IMR-90 (cell line): ENCODE data around the gene PITX2. TPM values are rescaled to one million over a fixed set of nuclear protein-coding genes. Genes with fewer than 3 reads are reported as not detected.

Source experiments
- ATAC-seq: fragments of 200-7000 bp; cut with Tn5 transposase; 2 replicates; pipeline ENCODE4 v1.9.1; 2020; ENCODE audit warnings: low read depth, mild to moderate bottlenecking, moderate library complexity
- BruUV-seq: library from RNA; stranded (reverse); fragments of 400-500 nt; replicated peaks from 2 replicates; lab custom pipeline; 2021; lab: Mats Ljungman, UMichigan
- CTCF ChIA-PET: fragments of 300-600 bp; formaldehyde crosslinking; extraction: SDS; loops from one replicate; lab custom pipeline; 2021; ENCODE audit warnings: antibody characterized with exemption; lab: Yijun Ruan, JAX
- POLR2A ChIA-PET: fragments of 300-600 bp; sonication (Branson Sonifier 250); formaldehyde crosslinking; loops from one replicate; lab custom pipeline; 2022; ENCODE audit warnings: antibody characterized with exemption; ENCODE audit not compliant: unreplicated experiment; lab: Charles Lee
- DNase-seq: peaks from one replicate; pipeline ENCODE4 v3.0.0; 2013
- H2AFZ ChIP-seq: replicated peaks from 2 replicates; pipeline ENCODE3; 2013; ENCODE audit warnings: low read length, mild to moderate bottlenecking; ENCODE audit not compliant: poor library complexity
- H2AK5ac ChIP-seq: 2 replicates; pipeline ENCODE4 v1.6.1; 2013; ENCODE audit warnings: low read depth, low read length, inconsistent platforms
- H2AK9ac ChIP-seq: replicated peaks from 2 replicates; pipeline ENCODE3; 2013; ENCODE audit warnings: mild to moderate bottlenecking, low read depth, low read length, moderate library complexity; ENCODE audit not compliant: poor library complexity
- H2BK120ac ChIP-seq: 2 replicates; pipeline ENCODE4 v1.6.1; 2013; ENCODE audit warnings: low read depth, low read length, inconsistent platforms
- H2BK15ac ChIP-seq: 3 replicates; pipeline ENCODE4 v1.6.1; 2013; ENCODE audit warnings: low read depth, low read length, inconsistent platforms
- H2BK20ac ChIP-seq: 2 replicates; pipeline ENCODE4 v1.6.1; 2013; ENCODE audit warnings: low read depth, mild to moderate bottlenecking, inconsistent platforms, low read length, moderate library complexity
- H2BK5ac ChIP-seq: 2 replicates; pipeline ENCODE4 v1.6.1; 2013; ENCODE audit warnings: mild to moderate bottlenecking, low read depth, low read length, inconsistent platforms; ENCODE audit not compliant: poor library complexity, severe bottlenecking
- H3K14ac ChIP-seq: replicated peaks from 2 replicates; pipeline ENCODE4 v1.6.1; 2013; ENCODE audit warnings: low read depth, low read length, inconsistent platforms
- H3K18ac ChIP-seq: 2 replicates; pipeline ENCODE4 v1.6.1; 2013; ENCODE audit warnings: low read depth, low read length, control low read depth
- H3K23ac ChIP-seq: 2 replicates; pipeline ENCODE4 v1.6.1; 2013; ENCODE audit warnings: low read depth, low read length, inconsistent platforms
- H3K27ac ChIP-seq: 2 replicates; pipeline ENCODE4 v1.5.1; 2013; ENCODE audit warnings: mild to moderate bottlenecking, control low read depth, low read length; ENCODE audit not compliant: insufficient read depth
- H3K27me3 ChIP-seq: 2 replicates; pipeline ENCODE4 v1.6.1; 2013; ENCODE audit warnings: low read length; ENCODE audit not compliant: control insufficient read depth, insufficient read depth
- H3K36me3 ChIP-seq: 2 replicates; pipeline ENCODE4 v1.6.1; 2013; ENCODE audit warnings: low read length, mixed read lengths; ENCODE audit not compliant: control insufficient read depth, insufficient read depth
- H3K4ac ChIP-seq: 2 replicates; pipeline ENCODE4 v1.6.1; 2013; ENCODE audit warnings: low read depth, low read length, inconsistent platforms
- H3K4me1 ChIP-seq: 2 replicates; pipeline ENCODE4 v1.6.1; 2013; ENCODE audit warnings: low read length, mixed read lengths; ENCODE audit not compliant: control insufficient read depth, insufficient read depth
- H3K4me2 ChIP-seq: 2 replicates; pipeline ENCODE4 v1.6.1; 2013; ENCODE audit warnings: low read depth, mild to moderate bottlenecking, control low read depth, low read length, moderate library complexity
- H3K4me3 ChIP-seq: 2 replicates; pipeline ENCODE4 v1.5.1; 2013; ENCODE audit warnings: low read depth, mild to moderate bottlenecking, control low read depth, low read length, moderate library complexity; ENCODE audit not compliant: insufficient read depth
- H3K56ac ChIP-seq: 2 replicates; pipeline ENCODE4 v1.6.1; 2013; ENCODE audit warnings: low read length, inconsistent platforms; ENCODE audit not compliant: insufficient read depth; ENCODE audit errors: extremely low read depth
- H3K79me1 ChIP-seq, 2 experiments: 2 replicates each; pipeline ENCODE4 v1.6.1; 2013; ENCODE audit warnings: low read length in 2 of 2, inconsistent platforms in 1 of 2, low read depth in 1 of 2
- H3K9ac ChIP-seq: 2 replicates; pipeline ENCODE4 v1.6.1; 2013; ENCODE audit warnings: low read depth, low read length, control low read depth
- H3K9me1 ChIP-seq: 2 replicates; pipeline ENCODE4 v1.6.1; 2013; ENCODE audit warnings: low read length, inconsistent platforms; ENCODE audit not compliant: insufficient read depth
- H3K9me3 ChIP-seq: 2 replicates; pipeline ENCODE4 v1.6.1; 2013; ENCODE audit warnings: low read length; ENCODE audit not compliant: control insufficient read depth, insufficient read depth
- H4K20me1 ChIP-seq: 2 replicates; pipeline ENCODE4 v1.6.1; 2013; ENCODE audit warnings: low read length, inconsistent platforms; ENCODE audit not compliant: insufficient read depth
- H4K5ac ChIP-seq: 2 replicates; pipeline ENCODE4 v1.6.1; 2013; ENCODE audit warnings: mild to moderate bottlenecking, low read depth, low read length, control low read depth
- H4K8ac ChIP-seq, 2 experiments: 2 replicates each; pipeline ENCODE4 v1.6.1; 2013; ENCODE audit warnings: low read depth in 2 of 2, low read length in 2 of 2, control low read depth in 1 of 2, inconsistent platforms in 1 of 2
- H4K91ac ChIP-seq: 2 replicates; pipeline ENCODE4 v1.6.1; 2013; ENCODE audit warnings: low read depth, low read length, inconsistent platforms; ENCODE audit not compliant: insufficient read depth
- BHLHE40 ChIP-seq: fragments of 150-350 bp; IDR thresholded peaks from 2 replicates; pipeline ENCODE4 v1.6.1; 2016; ENCODE audit warnings: mild to moderate bottlenecking, low read depth, low read length
- CEBPB ChIP-seq: IDR thresholded peaks from 2 replicates; pipeline ENCODE4 v1.6.1; 2012; ENCODE audit warnings: low read depth, low read length, improper control_type of control experiment
- CTCF ChIP-seq: conservative IDR thresholded peaks from 2 replicates; pipeline ENCODE4 v1.5.1; 2012; ENCODE audit warnings: mild to moderate bottlenecking, low read depth, low read length, improper control_type of control experiment
- ELK1 ChIP-seq: fragments of 150-350 bp; IDR thresholded peaks from 2 replicates; pipeline ENCODE4 v1.6.1; 2016; ENCODE audit warnings: low read depth, mild to moderate bottlenecking, low read length, moderate library complexity, borderline replicate concordance
- FOS ChIP-seq: fragments of 150-350 bp; IDR thresholded peaks from 2 replicates; pipeline ENCODE4 v1.6.1; 2016; ENCODE audit warnings: low read depth, low read length
- MAFK ChIP-seq: IDR thresholded peaks from 2 replicates; pipeline ENCODE4 v1.6.1; 2012; ENCODE audit warnings: low read depth, low read length, improper control_type of control experiment
- MXI1 ChIP-seq: IDR thresholded peaks from 2 replicates; pipeline ENCODE4 v1.6.1; 2012; ENCODE audit warnings: low read depth, mild to moderate bottlenecking, low read length, moderate library complexity, borderline replicate concordance
- NFE2L2 ChIP-seq: fragments of 150-350 bp; IDR thresholded peaks from 2 replicates; pipeline ENCODE4 v1.6.1; 2016; ENCODE audit warnings: low read depth, mild to moderate bottlenecking, low read length
- POLR2A ChIP-seq: IDR thresholded peaks from 2 replicates; pipeline ENCODE4 v1.6.1; 2012; ENCODE audit warnings: mild to moderate bottlenecking, low read depth, low read length
- RAD21 ChIP-seq: IDR thresholded peaks from 2 replicates; pipeline ENCODE4 v1.6.1; 2012; ENCODE audit warnings: low read length, improper control_type of control experiment
- RFX5 ChIP-seq: IDR thresholded peaks from 2 replicates; pipeline ENCODE4 v1.8.0; 2012; ENCODE audit warnings: low read depth, mild to moderate bottlenecking, low read length, moderate library complexity
- USF2 ChIP-seq: fragments of 150-350 bp; IDR thresholded peaks from 2 replicates; pipeline ENCODE4 v1.6.1; 2017; ENCODE audit warnings: mild to moderate bottlenecking, antibody characterized with exemption, low read length, low read depth
- WGBS, 2 experiments: methylation state at CpG; one replicate each; pipeline versions ENCODE4 v1.1.5 to v1.1.7; 2013; ENCODE audit warnings: missing lambda C conversion rate in 2 of 2; ENCODE audit not compliant: insufficient read length in 1 of 2; ENCODE audit errors: extremely low coverage in 2 of 2; 5-methylcytosine and 5-hydroxymethylcytosine counted together
- dilution Hi-C: fragments of 300-500 bp; cut with HindIII; formaldehyde crosslinking; loops from one replicate; pipeline ENCODE4 v1.14.3; 2018; ENCODE audit warnings: low sequenced_read_pairs; ENCODE audit not compliant: unreplicated experiment
- in situ Hi-C: fragments of 300-500 bp; cut with MboI; formaldehyde crosslinking; loops from 3 replicates; pipeline ENCODE4 v1.14.3; 2019; ENCODE audit warnings: low sequenced_read_pairs, inconsistent platforms, mixed read lengths
- intact Hi-C: fragments of 100-400 bp; cut with micrococcal nuclease; formaldehyde crosslinking; loops from 2 replicates; pipeline ENCODE4 v1.10.0; 2022
- polyA plus RNA-seq, 3 experiments: library from polyadenylated mRNA; depleted of rRNA; stranded (reverse); fragments of >200 nt; gene quantifications; 2 replicates each; pipeline ENCODE4 v1.2.3, GENCODE V29; 2012; ENCODE audit warnings: low replicate concordance in 1 of 3
- total RNA-seq: library from RNA; depleted of rRNA; stranded (reverse); fragments of >200 nt; gene quantifications from 2 replicates; pipeline ENCODE4 v1.2.3, GENCODE V29; 2012

PITX2 gene
- total and polyA plus RNA-seq, 2 of the 4 experiments (the other 2 are of a cell fraction) = 3.0 to 6.3 TPM

GRCh38 chr4:110617075-110617640, 5.7 kb downstream of the PITX2 start (continued):
- TF ChIP-seq MXI1 (no peak), CEBPB (no peak), USF2 (no peak)

- 20% methylated on average over 1 of the region's 17 CpGs; no CpG with 5 or more reads in 1 of the 2 experiments for WGBS, 2 experiments
- Histone ChIP-seq H3K4ac (no peak overlapping the region), H2AK9ac (no peak overlapping the region), H3K56ac (no peak overlapping the region), H3K36me3 (no peaks in the 10 kb centered on the region), H3K9me3 (peaks cover 29% of the 10 kb centered on the region), H3K9me1 (no peaks in the 10 kb centered on the region), H3K23ac (no peak overlapping the region), H4K5ac (no peak overlapping the region), H3K27ac (no peak overlapping the region), H4K20me1 (no peaks in the 10 kb centered on the region), H2BK120ac (no peak overlapping the region), H3K14ac (no peak overlapping the region), H2BK20ac (no peak overlapping the region), H2AFZ (no peak overlapping the region), H3K4me3 (no peak overlapping the region), H3K4me2 (no peak overlapping the region), H3K18ac (no peak overlapping the region), H2BK15ac (no peak overlapping the region), H3K27me3 (peaks cover 81% of the 10 kb centered on the region), H4K91ac (no peak overlapping the region), H2AK5ac (no peak overlapping the region), H3K4me1 (0 out of 2 replicates have a peak, but pooled peaks cover under 1% of the 10 kb centered on the region), H2BK5ac (no peak overlapping the region), H3K79me1 (no peaks in the 10 kb centered on the region), H3K9ac (no peak overlapping the region), H4K8ac (no peak overlapping the region)
- DNase-seq (no peak), ATAC-seq (no peak)
- POLR2A ChIA-PET = no interaction called here
- intact Hi-C loops = no loop called here
- CTCF ChIA-PET = no interaction called here
- in situ Hi-C loops = no loop called here
- BruUV-seq = no TSS peak
- dilution Hi-C loops = no loop called here
- TF ChIP-seq FOS (no peak), POLR2A (no peak), RAD21 (no peak), NFE2L2 (no peak), ELK1 (no peak), RFX5 (no peak), BHLHE40 (no peak), MXI1 (no peak), MAFK (no peak), CTCF (no peak), CEBPB (no peak)
These were observed 6.4 kb downstream of the PITX2 start for GRCh38 chr4:110616238-110617074.
